SK-N-MC (cell line): ENCODE measurements around the gene IER3.
"Not testable (repeated sequence)": the region's sequence is repeated elsewhere in the genome, so short reads cannot be mapped to it uniquely, and the experiment has no call there.

Source experiments
- DNase-seq: peaks from one replicate; pipeline ENCODE4 v3.0.0-alpha.2; 2011; ENCODE audit warnings: low read depth, low spot score
- H3K27ac ChIP-seq: fragments of 200-600 bp; sonication (generic); 2 replicates; pipeline ENCODE4 v1.5.1; 2016; ENCODE audit warnings: mixed run types
- H3K36me3 ChIP-seq: fragments of 200-600 bp; sonication (generic); 2 replicates; pipeline ENCODE4 v1.6.1; 2017; ENCODE audit warnings: antibody characterized with exemption, low read length, mixed read lengths; ENCODE audit not compliant: insufficient read depth
- H3K4me3 ChIP-seq: fragments of 200-600 bp; sonication (generic); 2 replicates; pipeline ENCODE4 v1.5.1; 2016
- H3K9ac ChIP-seq: fragments of 200-600 bp; sonication (generic); 2 replicates; pipeline ENCODE4 v1.8.0; 2017; ENCODE audit warnings: mixed run types, mixed read lengths; ENCODE audit not compliant: insufficient read length
- H3K9me3 ChIP-seq: fragments of 200-600 bp; sonication (generic); 2 replicates; pipeline ENCODE4 v1.6.1; 2017; ENCODE audit warnings: low read depth, mild to moderate bottlenecking, antibody characterized with exemption, low read length, moderate library complexity, mixed read lengths
- EZH2 ChIP-seq: fragments of 200-600 bp; sonication (generic); IDR thresholded peaks from one replicate; pipeline ENCODE4 v1.6.1; 2017; ENCODE audit warnings: antibody characterized with exemption
- FOXP2 ChIP-seq: optimal IDR thresholded peaks from 2 replicates; pipeline ENCODE3; 2011; ENCODE audit warnings: mild to moderate bottlenecking, moderate library complexity; ENCODE audit not compliant: insufficient read depth; ENCODE audit errors: extremely low read length, control extremely low read depth
- POLR2AphosphoS5 ChIP-seq: IDR thresholded peaks from 2 replicates; pipeline ENCODE4 v1.6.1; 2012; ENCODE audit warnings: mild to moderate bottlenecking, low read depth, low read length, borderline replicate concordance

Gene IER3

GRCh38 chr6:30724906-30725667, 19.3 kb downstream of the IER3 start:
- Histone ChIP-seq H3K4me3 (0 out of 2 replicates have a peak overlapping the region, but pooled peaks have one; percentile 28), H3K36me3 (peaks cover 51% of the 10 kb centered on the region), H3K27ac (peak overlapping the region; percentile 69)

GRCh38 chr6:30723843-30724741, 20.3 kb downstream of the IER3 start:
- Histone ChIP-seq H3K4me3 (peak overlapping the region; percentile 28; the same call in 1 of the 2 replicates), H3K36me3 (peaks cover 46% of the 10 kb centered on the region), H3K27ac (peak overlapping the region; percentile 69)
- not testable (repeated sequence) for DNase-seq, H3K9me3 ChIP-seq, H3K9ac ChIP-seq

More at GRCh38 chr6:30724906-30725667, 19.3 kb downstream of the IER3 start:
- no peak for TF ChIP-seq EZH2
- no peak for TF ChIP-seq FOXP2
- TF ChIP-seq POLR2AphosphoS5, result peak; percentile 52; the same call in 1 of the 2 replicates
- H3K9ac ChIP-seq, result no peak overlapping the region
- no peaks in the 10 kb centered on the region for H3K9me3 ChIP-seq
- no peak for DNase-seq

GRCh38 chr6:30723159-30723842, 21.0 kb downstream of the IER3 start:
- not testable (repeated sequence) for H3K9me3 ChIP-seq, DNase-seq
- H3K9ac ChIP-seq, result peak overlapping the region; percentile 99
- H3K27ac ChIP-seq, result peak overlapping the region; percentile 95
- H3K36me3 ChIP-seq, result peaks cover 46% of the 10 kb centered on the region
- peak overlapping the region; percentile 85 for H3K4me3 ChIP-seq

GRCh38 chr6:30722280-30723112, 21.9 kb downstream of the IER3 start:
- Histone ChIP-seq H3K4me3 (peak overlapping the region; percentile 85), H3K9ac (peak overlapping the region; percentile 99), H3K9me3 (no peaks in the 10 kb centered on the region), H3K27ac (peak overlapping the region; percentile 95), H3K36me3 (peaks cover 46% of the 10 kb centered on the region)
- TF ChIP-seq EZH2 (no peak), POLR2AphosphoS5 (no peak), FOXP2 (no peak)
- DNase-seq, result no peak

- DNase-seq, result not testable (repeated sequence)
- Histone ChIP-seq H3K4me3 (peak overlapping the region; percentile 85), H3K36me3 (peaks cover 46% of the 10 kb centered on the region)
These were observed 22.4 kb downstream of the IER3 start for GRCh38 chr6:30722025-30722279.

GRCh38 chr6:30721198-30722024, 22.9 kb downstream of the IER3 start:
- DNase-seq, result no peak
- Histone ChIP-seq H3K36me3 (peaks cover 49% of the 10 kb centered on the region), H3K9ac (peak overlapping the region; percentile 99), H3K4me3 (peak overlapping the region; percentile 85), H3K9me3 (no peaks in the 10 kb centered on the region), H3K27ac (peak overlapping the region; percentile 98)
- TF ChIP-seq EZH2, result no peak
- TF ChIP-seq FOXP2, result peak; percentile 44
- TF ChIP-seq POLR2AphosphoS5, result peak; percentile 85

More at GRCh38 chr6:30722025-30722279, 22.4 kb downstream of the IER3 start:
- not testable (repeated sequence) for H3K9me3 ChIP-seq
- peak overlapping the region; percentile 95 for H3K27ac ChIP-seq
- H3K9ac ChIP-seq, result peak overlapping the region; percentile 99

GRCh38 chr6:30720738-30721197, 23.6 kb downstream of the IER3 start:
- Histone ChIP-seq H3K36me3 (peaks cover 50% of the 10 kb centered on the region), H3K9ac (peak overlapping the region; percentile 99), H3K9me3 (no peaks in the 10 kb centered on the region), H3K27ac (peak overlapping the region; percentile 98), H3K4me3 (peak overlapping the region; percentile 85)
- no peak for DNase-seq
- no peak for TF ChIP-seq POLR2AphosphoS5
- TF ChIP-seq EZH2, result no peak
- no peak for TF ChIP-seq FOXP2
